ENCODE results near the gene RABL2A.
"Not testable (repeated sequence)": the region's sequence is repeated elsewhere in the genome, so short reads cannot be mapped to it uniquely, and the experiment has no call there.

GRCh38 chr2:113587201-113587600, 39.9 kb upstream of the RABL2A start:
- TF ChIP-seq, protein P1, sequence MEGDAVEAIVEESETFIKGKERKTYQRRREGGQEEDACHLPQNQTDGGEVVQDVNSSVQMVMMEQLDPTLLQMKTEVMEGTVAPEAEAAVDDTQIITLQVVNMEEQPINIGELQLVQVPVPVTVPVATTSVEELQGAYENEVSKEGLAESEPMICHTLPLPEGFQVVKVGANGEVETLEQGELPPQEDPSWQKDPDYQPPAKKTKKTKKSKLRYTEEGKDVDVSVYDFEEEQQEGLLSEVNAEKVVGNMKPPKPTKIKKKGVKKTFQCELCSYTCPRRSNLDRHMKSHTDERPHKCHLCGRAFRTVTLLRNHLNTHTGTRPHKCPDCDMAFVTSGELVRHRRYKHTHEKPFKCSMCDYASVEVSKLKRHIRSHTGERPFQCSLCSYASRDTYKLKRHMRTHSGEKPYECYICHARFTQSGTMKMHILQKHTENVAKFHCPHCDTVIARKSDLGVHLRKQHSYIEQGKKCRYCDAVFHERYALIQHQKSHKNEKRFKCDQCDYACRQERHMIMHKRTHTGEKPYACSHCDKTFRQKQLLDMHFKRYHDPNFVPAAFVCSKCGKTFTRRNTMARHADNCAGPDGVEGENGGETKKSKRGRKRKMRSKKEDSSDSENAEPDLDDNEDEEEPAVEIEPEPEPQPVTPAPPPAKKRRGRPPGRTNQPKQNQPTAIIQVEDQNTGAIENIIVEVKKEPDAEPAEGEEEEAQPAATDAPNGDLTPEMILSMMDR (IDR thresholded peaks at IDR 0.05; ENCODE audit: low read length), result peak; percentile 23; the same call in 1 of the 2 replicates
- TF ChIP-seq EZH2 (optimal IDR thresholded peaks at IDR 0.05; ENCODE audit: low read depth, low read length), result not testable (repeated sequence)
